GM19438 (cell line): ENCODE data around the gene INO80D.
"Not testable (repeated sequence)": the region's sequence is repeated elsewhere in the genome, so short reads cannot be mapped to it uniquely, and the experiment has no call there.

Experiments used
- ATAC-seq: cut with Tn5 transposase; IDR thresholded peaks from one replicate; pipeline ENCODE4 v1.9.1; 2021; ENCODE audit warnings: low read depth; ENCODE audit not compliant: unreplicated experiment

Gene INO80D

GRCh38 chr2:205986334-205986733 is 99.6 kb downstream of the INO80D start:
- ATAC-seq, result not testable (repeated sequence)

GRCh38 chr2:205984381-205984780 is 101.6 kb downstream of the INO80D start:
- ATAC-seq, result peak; percentile 73

GRCh38 chr2:205982776-205983327 is 103.1 kb downstream of the INO80D start:
- ATAC-seq, result no peak

GRCh38 chr2:205978728-205979127 is 107.2 kb downstream of the INO80D start:
- ATAC-seq, result not testable (repeated sequence)

- ATAC-seq, result not testable (repeated sequence)
Measured at GRCh38 chr2:205977699-205978098, 108.3 kb downstream of the INO80D start.

GRCh38 chr2:205976934-205977659 is 108.9 kb downstream of the INO80D start:
- ATAC-seq, result not testable (repeated sequence)

GRCh38 chr2:205976120-205976814 is 109.7 kb downstream of the INO80D start:
- no peak for ATAC-seq

- ATAC-seq, result peak; percentile 85
Measured at GRCh38 chr2:205975082-205975949, 110.7 kb downstream of the INO80D start.

GRCh38 chr2:205972113-205972512 is 113.9 kb downstream of the INO80D start:
- ATAC-seq, result no peak

- no peak for ATAC-seq
Measured at GRCh38 chr2:205970348-205970747, 115.6 kb downstream of the INO80D start.

- ATAC-seq, result peak; percentile 56
Measured at GRCh38 chr2:205969584-205969983, 116.4 kb downstream of the INO80D start.

- no peak for ATAC-seq
Measured at GRCh38 chr2:205967391-205968075, 118.4 kb downstream of the INO80D start.

- no peak for ATAC-seq
Measured at GRCh38 chr2:205965707-205966106, 120.3 kb downstream of the INO80D start.

- no peak for ATAC-seq
Measured at GRCh38 chr2:205964111-205964761, 121.7 kb downstream of the INO80D start.

- ATAC-seq, result no peak
Measured at GRCh38 chr2:205959521-205959920, 126.5 kb downstream of the INO80D start.

- ATAC-seq, result no peak
Measured at GRCh38 chr2:205957452-205958154, 128.4 kb downstream of the INO80D start.

- ATAC-seq, result no peak
Measured at GRCh38 chr2:205954707-205955106, 131.3 kb downstream of the INO80D start.

- ATAC-seq, result no peak
Measured at GRCh38 chr2:205952282-205952681, 133.7 kb downstream of the INO80D start.

GRCh38 chr2:205948883-205949282 is 137.1 kb downstream of the INO80D start:
- ATAC-seq, result no peak
